Nephron (organoid): ENCODE results near the gene KCNT2.
"Not testable (repeated sequence)": the region's sequence is repeated elsewhere in the genome, so short reads cannot be mapped to it uniquely, and the experiment has no call there.

Experiments used
- H3K27ac Mint-ChIP-seq, 3 experiments: 2 replicates each; pipeline ENCODE4 v1.8.0; 2020; ENCODE audit warnings: mixed read lengths in 3 of 3, mild to moderate bottlenecking in 2 of 3, moderate library complexity in 1 of 3
- H3K27me3 Mint-ChIP-seq: 2 replicates; pipeline ENCODE4 v1.8.0; 2021; ENCODE audit warnings: low read depth, mild to moderate bottlenecking, moderate library complexity, mixed read lengths
- H3K36me3 Mint-ChIP-seq: 2 replicates; pipeline ENCODE4 v1.8.0; 2020; ENCODE audit warnings: low read depth, mixed read lengths
- H3K4me1 Mint-ChIP-seq: 2 replicates; pipeline ENCODE4 v1.8.0; 2020; ENCODE audit warnings: mixed read lengths
- H3K4me3 Mint-ChIP-seq, 3 experiments: 2 replicates each; pipeline ENCODE4 v1.8.0; 2020; ENCODE audit warnings: mild to moderate bottlenecking in 3 of 3, mixed read lengths in 3 of 3, moderate library complexity in 2 of 3
- H3K9me3 Mint-ChIP-seq: 2 replicates; pipeline ENCODE4 v1.8.0; 2020; ENCODE audit warnings: mixed read lengths
- TF ChIP-seq, protein P1 (sequence below), 3 experiments: fragments of 200-600 bp; sonication (generic); IDR thresholded peaks; one replicate each; pipeline ENCODE4 v1.5.0; 2021; ENCODE audit warnings: antibody characterized with exemption in 3 of 3; ENCODE audit not compliant: unreplicated experiment in 3 of 3

The KCNT2 gene

DNA sequence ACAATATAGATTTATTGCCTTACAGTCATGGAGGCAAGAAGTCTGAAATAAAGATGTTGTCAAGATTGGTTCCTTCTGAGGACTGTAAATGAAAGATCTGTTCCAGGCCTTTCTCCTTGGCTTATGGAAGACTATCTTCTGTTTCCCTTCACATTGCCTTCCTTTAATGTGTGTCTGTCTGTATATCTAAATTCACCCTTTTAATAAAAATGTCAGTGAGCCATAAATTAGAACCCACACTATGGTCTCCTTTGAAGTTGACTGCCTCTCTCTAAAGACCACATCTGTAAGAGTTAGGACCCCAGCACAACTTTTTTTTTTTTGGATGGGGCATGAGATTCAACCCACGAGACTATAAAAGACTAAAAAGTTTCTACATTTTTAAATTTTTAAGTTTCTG, 305.8 kb downstream of the KCNT2 start:
- TF ChIP-seq, protein P1, sequence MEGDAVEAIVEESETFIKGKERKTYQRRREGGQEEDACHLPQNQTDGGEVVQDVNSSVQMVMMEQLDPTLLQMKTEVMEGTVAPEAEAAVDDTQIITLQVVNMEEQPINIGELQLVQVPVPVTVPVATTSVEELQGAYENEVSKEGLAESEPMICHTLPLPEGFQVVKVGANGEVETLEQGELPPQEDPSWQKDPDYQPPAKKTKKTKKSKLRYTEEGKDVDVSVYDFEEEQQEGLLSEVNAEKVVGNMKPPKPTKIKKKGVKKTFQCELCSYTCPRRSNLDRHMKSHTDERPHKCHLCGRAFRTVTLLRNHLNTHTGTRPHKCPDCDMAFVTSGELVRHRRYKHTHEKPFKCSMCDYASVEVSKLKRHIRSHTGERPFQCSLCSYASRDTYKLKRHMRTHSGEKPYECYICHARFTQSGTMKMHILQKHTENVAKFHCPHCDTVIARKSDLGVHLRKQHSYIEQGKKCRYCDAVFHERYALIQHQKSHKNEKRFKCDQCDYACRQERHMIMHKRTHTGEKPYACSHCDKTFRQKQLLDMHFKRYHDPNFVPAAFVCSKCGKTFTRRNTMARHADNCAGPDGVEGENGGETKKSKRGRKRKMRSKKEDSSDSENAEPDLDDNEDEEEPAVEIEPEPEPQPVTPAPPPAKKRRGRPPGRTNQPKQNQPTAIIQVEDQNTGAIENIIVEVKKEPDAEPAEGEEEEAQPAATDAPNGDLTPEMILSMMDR (IDR thresholded peaks at IDR 0.05; ENCODE audit: unreplicated experiment in 3 of 3): no peak
- H3K4me3 Mint-ChIP-seq: no peak overlapping the region
- peaks cover 7% of the 10 kb centered on the region for H3K4me1 Mint-ChIP-seq
- peak overlapping the region in 1 of 3 experiments; percentile 72 for H3K27ac Mint-ChIP-seq
- H3K27me3 Mint-ChIP-seq: no peaks in the 10 kb centered on the region
- peaks cover 6% of the 10 kb centered on the region for H3K36me3 Mint-ChIP-seq
- H3K9me3 Mint-ChIP-seq: no peaks in the 10 kb centered on the region

DNA sequence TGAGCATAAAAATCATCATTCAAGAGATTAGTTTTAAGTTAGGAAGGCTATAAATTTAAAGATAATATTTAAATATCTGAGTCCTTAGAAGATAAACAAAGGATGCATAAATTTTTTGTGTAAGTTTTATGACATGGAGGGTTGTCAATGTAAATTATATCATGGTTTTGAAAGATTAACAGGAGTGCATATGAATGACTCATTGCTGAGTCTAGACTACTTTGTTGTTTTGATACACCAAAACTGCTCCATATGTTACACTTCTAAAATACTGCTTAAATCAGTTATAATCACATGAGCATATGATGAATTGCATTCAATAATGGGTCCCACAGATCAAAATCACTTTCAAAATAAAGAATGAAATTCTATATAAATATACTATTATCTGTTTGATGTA, 312.5 kb downstream of the KCNT2 start:
- H3K27ac Mint-ChIP-seq: peak overlapping the region in 1 of 3 experiments; percentile 39
- no peaks in the 10 kb centered on the region for H3K9me3 Mint-ChIP-seq
- no peaks in the 10 kb centered on the region for H3K4me1 Mint-ChIP-seq
- no peaks in the 10 kb centered on the region for H3K27me3 Mint-ChIP-seq
- H3K36me3 Mint-ChIP-seq: peaks cover 16% of the 10 kb centered on the region
- TF ChIP-seq, protein P1 (IDR thresholded peaks at IDR 0.05; ENCODE audit: unreplicated experiment in 3 of 3): no peak
- no peak overlapping the region for H3K4me3 Mint-ChIP-seq

DNA sequence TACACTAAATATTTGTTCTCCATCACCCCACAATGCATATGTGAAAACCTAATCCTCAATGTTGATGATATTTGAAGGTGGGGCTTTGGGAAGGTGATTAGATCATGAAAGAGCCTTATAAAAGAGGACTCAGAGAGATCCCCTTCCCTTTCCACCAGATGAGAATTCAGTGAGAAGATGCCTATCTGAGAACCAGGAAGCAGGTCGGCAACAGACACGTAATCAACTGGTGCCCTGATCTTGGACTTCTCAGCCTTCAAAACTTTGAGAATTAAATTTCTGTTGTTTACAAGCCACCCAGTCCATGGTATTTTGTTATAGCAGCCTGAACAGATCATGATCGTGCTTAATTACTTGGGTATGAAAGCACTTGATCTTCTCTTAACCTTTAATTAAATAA, 329.4 kb downstream of the KCNT2 start:
- Mint-ChIP-seq H3K9me3 (no peaks in the 10 kb centered on the region), H3K36me3 (peaks cover 21% of the 10 kb centered on the region), H3K4me1 (no peaks in the 10 kb centered on the region), H3K27me3 (no peaks in the 10 kb centered on the region), H3K4me3 (no peak overlapping the region), H3K27ac (no peak overlapping the region)
- TF ChIP-seq, protein P1 (IDR thresholded peaks at IDR 0.05; ENCODE audit: unreplicated experiment in 3 of 3): no peak

DNA sequence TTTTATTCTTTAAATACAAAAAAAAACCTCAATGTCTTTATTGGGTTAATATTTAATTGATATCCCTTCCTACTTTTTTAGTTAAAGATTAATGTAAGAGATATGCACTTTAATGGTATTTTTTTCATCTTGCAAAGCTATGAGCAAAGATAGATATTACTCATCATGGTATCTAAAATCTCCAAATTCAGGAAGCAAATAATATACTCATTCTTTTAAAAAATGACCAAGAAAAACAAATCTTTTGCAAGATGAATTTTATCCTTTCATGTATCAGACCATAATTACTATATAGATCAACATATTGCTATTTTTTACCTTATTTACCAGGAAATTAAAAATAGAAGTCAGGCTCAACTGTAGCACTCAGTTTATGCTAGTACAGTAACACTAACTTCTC, 330.4 kb downstream of the KCNT2 start:
- no peaks in the 10 kb centered on the region for H3K9me3 Mint-ChIP-seq
- peaks cover 21% of the 10 kb centered on the region for H3K36me3 Mint-ChIP-seq
- no peaks in the 10 kb centered on the region for H3K4me1 Mint-ChIP-seq
- H3K27ac Mint-ChIP-seq: no peak overlapping the region
- TF ChIP-seq, protein P1 (IDR thresholded peaks at IDR 0.05; ENCODE audit: unreplicated experiment in 3 of 3): no peak
- no peak overlapping the region for H3K4me3 Mint-ChIP-seq
- H3K27me3 Mint-ChIP-seq: no peaks in the 10 kb centered on the region

DNA sequence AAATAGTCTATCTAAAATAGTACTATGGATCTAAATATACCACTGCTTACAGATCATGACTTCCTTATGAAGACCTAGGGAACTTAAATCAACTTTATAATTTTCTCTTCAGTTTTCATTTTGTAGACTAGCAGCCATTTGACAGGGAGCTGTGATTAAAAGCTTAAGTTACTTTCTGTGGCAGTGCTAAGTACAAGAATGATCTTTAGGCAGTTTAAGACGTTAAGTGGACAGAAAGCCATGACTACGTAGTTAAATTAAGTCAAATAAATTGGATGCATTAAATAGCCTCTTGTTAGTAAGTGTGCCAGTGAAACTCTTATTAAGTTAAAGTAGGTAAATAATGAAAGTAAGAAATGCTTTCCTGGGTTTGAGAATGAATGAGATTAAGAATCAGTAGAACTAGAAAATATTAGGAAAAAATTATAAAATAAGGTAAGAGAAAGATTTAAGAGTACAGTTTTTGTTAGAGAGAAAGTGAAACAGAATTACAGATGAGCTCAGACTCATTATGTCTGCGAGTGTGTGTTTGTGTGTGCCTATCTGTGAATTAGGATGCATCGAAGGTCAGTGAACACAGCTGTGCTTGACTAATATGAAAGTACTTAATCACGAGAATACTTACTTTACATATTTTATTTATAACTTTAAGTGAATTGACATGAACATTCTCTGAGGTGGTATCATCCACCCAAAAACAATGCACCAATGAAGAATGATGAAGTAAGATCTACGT, 336.9 kb downstream of the KCNT2 start:
- no peaks in the 10 kb centered on the region for H3K4me1 Mint-ChIP-seq
- no peak overlapping the region for H3K4me3 Mint-ChIP-seq
- TF ChIP-seq, protein P1 (IDR thresholded peaks at IDR 0.05; ENCODE audit: unreplicated experiment in 3 of 3): no peak
- H3K36me3 Mint-ChIP-seq: no peaks in the 10 kb centered on the region
- no peaks in the 10 kb centered on the region for H3K9me3 Mint-ChIP-seq
- no peak overlapping the region for H3K27ac Mint-ChIP-seq
- no peaks in the 10 kb centered on the region for H3K27me3 Mint-ChIP-seq

DNA sequence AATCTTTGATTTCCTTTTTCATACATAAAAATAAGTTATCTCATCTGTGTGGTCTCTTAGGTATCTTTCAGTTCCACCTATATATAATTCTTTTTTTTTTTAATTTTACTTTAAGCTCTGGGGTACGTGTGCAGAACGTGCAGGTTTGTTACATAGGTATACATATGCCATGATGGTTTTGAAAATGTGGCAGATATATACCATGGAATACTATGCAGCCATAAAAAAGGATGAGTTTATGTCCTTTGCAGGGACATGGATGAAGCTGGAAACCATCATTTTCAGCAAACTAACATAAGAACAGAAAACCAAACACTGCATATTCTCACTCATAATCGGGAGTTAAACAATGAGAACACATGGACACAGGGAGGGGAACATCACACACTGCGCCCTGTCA, 345.2 kb downstream of the KCNT2 start:
- H3K4me1 Mint-ChIP-seq, H3K4me3 Mint-ChIP-seq, H3K27me3 Mint-ChIP-seq, H3K27ac Mint-ChIP-seq, H3K9me3 Mint-ChIP-seq, H3K36me3 Mint-ChIP-seq: not testable (repeated sequence)
